HS-27A (cell line): ENCODE data around the gene GNG12.

ENCODE experiments used
- DNase-seq: peaks from one replicate; pipeline ENCODE4 v3.0.0-alpha.2; 2012; ENCODE audit warnings: low read depth, missing footprints

Gene GNG12

DNA sequence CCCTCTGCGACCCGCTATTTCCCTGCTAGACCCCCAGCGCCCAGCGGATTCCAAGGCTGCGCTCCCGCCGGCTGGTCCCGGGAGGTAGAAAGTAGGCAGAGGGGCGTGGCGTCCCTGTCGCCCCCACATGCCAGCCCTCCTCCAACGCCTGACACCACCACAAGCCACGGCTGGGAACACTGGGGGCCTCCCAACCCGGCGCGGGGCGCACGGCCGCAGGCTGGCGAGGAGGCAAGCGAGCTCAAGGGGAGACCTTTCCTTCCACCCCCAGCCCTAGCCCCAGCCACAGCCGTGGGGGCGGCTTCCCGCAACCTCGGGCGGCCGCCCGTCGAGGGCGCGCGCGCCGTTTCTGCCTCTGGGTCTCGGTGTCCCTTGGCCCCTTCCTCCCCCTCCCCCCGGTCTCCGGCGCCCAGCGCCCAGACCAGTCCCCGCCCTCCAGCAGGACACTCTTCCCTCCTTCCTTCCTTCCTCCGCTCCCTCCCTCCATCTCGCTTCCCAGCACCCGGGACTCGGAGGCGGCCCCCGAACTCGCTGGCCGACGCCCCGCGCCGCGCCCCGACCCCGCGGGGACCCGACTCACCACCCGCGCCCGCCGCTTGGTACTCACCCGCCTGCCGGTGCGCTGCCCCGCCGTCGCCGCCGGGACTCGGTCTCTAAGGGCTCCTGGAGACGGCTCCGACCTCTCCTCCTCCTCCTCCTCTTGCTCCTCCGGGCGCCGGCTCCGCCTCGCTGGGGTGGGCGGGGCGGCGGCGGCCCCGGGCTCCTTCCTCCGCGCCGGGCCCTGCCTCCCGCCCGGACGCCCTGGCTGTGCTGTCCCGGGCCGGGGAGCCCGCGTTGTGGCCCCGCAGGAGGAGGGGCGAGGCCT, at the start of gene GNG12:
Gene GNG12, minus strand, starts transcription at position 731 of the 865 bp plus-strand sequence. CDS start 125,781 bp downstream, outside the sequence.
- peak; percentile 82 for DNase-seq

DNA sequence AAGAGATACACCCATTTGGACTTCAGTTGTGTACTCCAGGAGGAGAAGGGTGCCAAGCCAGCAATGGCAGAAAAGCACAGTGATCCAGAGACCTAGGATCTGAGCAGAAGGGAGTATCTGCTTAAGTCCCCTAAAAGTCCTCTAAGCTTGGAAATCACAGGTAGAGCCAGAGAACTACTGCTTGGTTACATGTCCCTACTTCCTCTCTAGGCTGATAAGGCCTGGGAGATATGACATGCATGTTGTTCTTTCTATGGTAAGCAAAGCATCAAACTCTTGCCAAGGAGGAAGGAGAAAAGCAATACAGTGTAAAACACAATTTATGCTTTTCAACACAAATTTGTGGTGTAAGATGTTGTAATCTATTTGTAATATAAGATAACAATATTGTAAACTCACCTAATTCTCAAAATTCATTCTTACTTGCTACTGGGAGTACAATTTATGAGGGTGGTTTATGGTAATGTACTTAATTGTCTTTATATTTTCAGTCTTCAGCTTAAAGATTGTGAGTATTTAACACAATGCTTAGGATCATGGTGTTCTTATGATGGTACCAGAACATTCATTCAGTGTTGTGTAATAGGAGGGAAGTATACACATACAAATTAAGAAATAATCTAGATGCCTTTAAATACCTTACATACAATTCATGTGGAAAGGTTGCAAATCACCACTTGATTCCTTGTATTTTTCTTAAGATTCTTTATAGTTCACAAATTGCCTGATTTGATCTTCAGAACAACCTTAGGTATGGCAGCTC, 49.1 kb upstream of the GNG12 start:
- no peak for DNase-seq

DNA sequence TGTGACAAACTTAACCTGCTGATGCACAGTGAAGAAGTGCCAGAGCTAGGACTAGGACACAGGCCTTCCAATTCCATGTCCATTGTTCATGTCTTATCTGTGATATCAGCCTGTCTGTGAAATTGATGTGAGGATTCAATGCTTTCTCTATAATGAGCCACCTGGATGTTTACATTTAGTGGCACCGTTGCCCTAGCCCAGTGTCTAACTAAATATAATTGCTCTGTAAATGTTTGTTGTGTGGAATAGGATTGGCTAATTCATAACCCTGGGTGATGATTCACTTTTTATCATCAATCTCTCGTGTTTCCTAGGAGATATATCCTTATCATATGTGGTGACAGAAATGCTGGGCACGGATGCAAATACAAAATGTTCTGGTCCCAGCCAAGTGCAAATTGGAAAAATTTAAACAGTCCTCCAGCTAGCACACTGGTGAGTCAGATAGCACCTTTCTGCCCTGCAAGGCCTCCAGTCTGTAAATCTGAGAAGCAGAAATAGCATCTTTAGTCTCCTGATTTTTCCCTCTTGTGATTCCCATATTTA, 46.9 kb upstream of the GNG12 start:
- no peak for DNase-seq

DNA sequence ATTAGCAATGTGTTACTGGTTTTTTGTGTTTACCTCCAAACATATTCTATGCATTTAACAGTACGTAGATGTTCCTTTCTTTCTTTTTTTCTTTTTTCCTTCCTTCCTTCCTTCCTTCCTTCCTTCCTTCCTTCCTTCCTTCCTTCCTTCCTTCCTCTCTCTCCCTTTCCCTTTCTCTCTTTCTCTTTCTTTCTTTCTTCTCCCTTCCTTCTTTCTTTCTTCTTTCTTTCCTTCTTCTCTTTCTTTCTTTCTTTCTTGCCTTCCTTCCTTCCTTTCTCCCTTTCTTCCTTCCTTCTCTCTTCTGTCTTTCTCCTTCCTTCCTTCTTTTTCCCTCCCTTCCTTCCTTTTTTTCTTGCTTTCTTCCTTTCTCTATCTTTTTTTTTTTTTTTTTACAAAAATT, 46.2 kb upstream of the GNG12 start:
- DNase-seq = no peak

DNA sequence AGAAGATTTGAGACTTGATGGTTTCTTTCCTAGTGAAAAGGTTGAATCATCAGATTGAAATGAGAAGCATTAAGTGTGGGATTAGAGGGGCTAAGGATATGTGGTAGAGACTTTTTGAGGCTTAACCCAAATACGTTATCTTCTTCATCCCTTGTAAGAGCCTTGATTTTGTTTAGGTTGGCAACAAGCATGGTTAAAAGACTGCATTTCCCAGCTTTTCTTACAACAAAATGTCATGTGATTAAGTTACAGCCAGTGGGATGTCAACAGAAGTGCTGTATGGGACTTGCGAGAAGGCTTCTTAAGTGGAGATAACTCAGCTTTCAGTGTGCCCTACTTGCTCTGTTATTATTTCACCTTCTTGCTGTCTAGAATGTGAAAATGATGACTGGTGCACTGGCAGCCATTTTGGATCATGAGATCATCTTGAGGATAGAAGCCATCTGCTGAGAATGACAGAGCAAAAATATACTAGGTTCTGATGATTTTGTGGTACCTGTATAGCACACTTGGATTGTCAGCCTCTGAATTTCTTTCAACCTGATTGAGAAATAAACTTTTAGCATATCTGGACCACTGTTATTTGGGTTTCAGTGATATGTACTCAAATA, 41.3 kb upstream of the GNG12 start:
- DNase-seq = peak; percentile 78

DNA sequence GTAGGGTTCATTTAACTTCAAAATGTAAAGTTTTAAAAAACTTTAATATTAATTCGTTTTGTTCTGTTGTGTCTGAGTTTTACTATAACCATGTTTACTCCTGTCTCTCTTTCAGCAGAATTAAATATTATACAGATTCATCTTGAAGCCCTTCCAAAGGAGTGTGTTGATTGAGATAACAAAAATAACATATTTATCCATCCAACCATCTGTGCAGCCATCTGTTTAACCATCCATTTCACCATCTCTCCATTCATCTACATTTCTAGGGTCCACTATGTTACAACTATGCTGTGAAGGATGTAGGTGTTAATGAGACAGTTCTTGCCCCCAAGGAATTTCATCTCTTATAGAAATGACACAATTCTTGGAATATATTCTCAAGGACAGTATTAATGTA, 36.0 kb upstream of the GNG12 start:
- DNase-seq = no peak

DNA sequence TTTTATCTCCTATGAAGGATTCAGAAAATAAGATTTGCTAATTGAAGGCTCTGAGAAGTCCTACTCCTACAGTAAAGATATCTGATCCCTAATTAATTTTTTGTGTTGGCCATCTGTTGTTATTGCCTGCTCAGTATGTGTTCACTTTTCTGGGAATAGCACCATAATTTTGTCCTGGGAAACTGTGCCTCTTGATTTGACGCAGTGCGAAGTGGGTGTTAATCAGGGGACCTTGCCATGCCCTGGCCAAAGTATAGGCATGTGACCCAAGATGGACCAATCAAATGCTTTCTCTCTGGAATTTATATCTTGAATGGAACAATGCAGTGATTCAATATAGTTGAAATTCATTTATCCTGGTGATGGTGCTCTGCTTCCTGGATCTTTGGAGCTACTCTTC, 30.4 kb upstream of the GNG12 start:
- DNase-seq = no peak

DNA sequence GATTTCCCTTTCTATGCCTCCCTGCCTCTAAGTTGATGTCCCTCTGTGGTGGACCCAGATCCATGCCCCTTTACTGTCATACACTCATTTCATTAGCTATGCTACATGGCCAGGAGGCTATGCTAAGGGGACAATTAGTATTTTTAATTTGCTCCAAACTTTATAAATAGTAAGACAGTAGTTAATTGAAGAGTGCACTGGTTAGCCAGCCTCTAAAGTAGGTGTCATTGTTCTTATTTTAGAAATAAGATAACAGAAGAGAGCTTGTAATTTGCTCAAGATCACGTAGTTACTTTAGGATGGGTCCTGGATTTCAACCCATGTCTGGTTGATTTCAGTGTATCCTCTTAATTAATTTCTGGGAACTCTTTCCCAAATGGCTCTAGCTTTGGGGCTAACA, 29.4 kb upstream of the GNG12 start:
- no peak for DNase-seq

DNA sequence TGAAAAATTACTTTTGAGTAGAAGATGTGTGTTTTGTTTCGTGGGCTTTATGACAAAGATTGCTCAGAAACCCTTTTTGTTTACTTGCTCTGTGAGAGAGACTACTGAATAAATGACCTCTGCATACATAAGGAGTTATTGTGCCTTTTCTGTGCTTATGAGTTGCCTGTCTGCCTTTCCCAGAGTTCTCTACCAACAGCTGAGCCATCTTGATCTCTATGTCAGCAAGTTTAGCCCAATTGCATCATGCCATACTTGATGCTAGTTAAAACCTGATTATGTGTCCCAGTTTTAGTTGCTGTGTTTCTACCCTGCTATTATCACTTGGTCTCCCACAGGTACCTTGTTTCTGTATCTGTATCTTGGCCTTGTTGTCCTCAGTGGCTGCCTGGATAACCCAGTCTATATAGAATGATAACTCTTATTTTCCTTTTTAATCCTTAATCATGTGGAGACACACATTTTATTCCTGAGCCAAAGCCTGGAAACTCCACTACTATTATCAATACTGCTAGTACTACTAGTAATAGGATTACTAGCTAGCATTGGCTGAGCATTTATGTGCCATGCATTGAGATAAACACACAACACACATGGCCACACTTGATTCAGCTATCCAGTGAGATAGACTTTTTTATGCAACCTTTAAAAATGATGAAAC, 28.7 kb upstream of the GNG12 start:
- no peak for DNase-seq

DNA sequence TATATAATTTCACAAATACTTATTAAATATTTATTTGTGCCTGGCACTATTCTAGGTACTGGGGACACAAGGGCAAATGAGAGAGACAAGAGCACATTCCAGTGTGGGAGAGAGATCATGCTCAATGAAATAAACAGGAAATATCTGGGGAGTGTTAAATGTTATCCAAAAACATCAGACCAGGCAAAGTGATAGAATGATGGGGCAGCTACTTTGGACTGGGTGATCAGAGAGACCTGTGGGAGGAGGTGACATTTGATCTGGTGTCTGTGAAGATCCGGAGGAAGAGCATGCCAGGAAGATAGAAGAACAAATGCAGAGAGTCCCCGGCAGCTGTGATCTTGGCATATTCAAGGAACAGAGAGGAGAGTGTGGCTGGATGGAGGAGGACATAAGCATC, 27.5 kb upstream of the GNG12 start:
- DNase-seq = no peak

DNA sequence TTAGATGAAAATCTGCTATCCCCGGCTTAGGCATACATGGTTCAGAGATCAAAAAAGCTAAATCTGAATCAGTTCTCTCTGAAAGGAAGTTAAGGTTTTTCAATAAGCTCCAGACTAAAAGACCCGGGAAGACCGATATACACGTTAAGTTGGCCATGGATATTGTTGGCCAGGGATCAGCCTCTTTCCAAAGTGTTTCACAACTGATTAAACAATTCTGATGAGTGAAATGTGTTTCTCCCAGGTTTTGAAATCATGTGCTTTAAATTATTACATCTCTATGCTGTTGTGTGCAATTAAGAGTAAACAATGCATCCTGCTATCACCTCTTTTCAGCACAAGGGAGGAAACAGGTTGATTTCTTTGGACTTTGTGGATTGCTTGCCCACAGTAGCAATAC, 23.7 kb upstream of the GNG12 start:
- DNase-seq = no peak

DNA sequence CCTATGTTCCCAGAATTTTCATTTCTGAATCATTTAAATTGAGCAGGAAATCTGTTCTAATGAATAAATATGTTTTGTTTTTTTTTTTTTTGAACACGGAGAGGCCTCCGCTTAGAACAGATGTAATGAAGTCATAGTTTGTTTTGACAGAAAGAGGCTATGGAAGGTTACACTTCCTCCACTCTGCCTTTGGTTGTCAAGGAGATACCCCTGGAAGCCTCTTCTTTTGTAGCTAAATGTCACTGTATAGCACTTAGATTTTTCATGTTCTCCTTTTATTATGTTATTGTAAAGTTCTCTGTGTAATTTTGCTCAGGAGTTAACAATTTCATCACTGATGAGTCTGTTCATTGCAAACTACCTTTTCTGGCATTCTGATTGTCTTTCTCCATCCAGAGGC, 22.7 kb upstream of the GNG12 start:
- DNase-seq = no peak

DNA sequence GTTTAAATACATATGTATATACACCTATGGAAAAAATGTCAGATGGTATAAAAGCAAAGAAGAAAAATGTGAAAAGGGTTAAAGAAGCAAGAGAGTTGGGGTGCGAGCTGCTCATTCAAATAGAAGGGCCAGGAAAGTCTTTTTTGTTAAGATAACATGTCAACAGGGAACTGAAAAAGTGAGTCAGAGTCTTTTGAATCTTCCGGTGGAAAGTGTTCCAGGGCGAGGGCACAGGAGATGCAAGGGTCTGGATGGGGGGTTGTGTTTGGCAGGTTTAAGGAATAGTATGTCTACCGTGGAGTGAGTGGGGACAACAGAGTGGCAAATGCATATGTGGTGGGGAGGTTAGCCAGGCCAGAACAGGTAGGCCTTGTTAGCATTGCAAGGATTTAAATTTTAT, 22.2 kb upstream of the GNG12 start:
- DNase-seq = no peak

DNA sequence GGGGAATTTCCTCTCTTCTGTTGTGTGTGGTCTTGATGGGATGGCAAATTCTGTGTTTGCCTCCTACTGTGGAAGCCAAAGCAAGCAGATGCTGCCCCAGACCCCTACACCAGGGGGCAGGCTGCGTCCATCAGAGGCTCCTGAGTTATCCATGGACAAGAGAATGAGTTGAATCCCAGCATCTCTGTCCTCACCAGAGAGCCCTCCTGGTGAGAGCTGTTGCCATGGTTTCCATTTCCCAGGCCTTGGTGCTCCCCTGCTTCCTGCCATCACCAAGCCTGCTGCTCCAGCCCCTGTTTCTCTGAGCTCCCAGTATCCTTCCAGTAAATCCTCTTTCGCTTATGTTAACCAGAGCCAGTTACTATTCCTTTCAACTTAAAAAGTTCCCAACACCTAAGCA, 20.4 kb upstream of the GNG12 start:
- peak; percentile 69 for DNase-seq

DNA sequence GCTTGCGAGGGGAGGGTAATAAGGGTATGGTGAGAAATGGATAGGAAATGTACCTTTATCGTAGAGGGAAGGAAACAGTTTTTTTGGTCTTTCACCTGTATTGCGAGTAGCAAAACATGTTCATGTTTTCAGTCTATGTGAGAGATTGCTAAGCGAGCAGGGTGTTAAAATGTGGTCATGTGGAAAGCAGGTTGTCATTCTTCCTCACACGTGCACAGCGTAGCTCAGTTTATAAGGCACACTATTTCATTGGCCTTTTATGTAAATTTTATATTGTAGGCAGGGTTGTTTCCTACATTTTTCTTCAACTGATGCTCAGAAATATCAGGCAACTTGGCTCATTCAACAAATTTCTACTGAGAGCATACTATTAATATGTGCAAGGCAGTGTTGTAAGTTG, 18.5 kb upstream of the GNG12 start:
- DNase-seq = no peak

DNA sequence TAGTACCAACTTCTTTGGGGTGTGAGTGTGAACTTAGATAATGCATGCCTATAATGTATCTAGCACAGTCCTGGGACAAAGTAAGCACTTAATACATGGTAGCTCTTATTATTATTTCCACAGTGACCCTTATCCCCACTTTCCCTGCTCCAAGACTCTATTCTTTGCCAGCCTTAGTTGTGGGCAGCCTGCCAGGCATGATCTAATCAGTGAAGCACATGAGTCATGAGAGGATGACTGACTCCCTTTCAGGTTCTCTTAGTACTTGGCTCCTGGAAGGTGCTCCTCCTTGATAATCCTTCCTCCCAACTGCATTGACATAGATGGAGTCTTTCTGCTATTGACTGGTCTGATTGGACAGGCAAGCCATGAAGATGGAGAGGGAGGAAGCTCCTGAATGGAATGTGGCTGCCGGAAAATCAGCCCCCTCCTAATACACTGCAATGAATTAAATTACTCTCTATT, 17.4 kb upstream of the GNG12 start:
- DNase-seq = peak; percentile 91

DNA sequence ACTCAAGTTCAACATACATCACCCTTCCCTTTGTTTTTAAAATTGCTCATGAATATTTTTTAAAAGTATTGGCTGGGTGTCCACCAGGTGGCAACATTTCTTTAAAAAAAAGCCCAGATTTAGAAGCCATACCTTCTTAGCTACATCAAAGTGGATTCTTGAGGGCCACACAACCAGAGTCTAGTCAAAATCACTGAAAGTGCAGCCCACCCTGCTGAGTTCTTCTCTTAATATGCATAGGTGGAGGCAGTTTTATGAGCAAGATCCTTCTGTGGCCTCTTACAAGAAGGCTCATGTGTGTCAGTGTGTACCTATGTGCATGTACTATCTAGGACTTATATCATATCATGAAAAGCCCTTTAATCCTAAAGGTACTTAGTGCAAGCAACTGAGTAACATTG, 16.9 kb upstream of the GNG12 start:
- DNase-seq = peak; percentile 51

DNA sequence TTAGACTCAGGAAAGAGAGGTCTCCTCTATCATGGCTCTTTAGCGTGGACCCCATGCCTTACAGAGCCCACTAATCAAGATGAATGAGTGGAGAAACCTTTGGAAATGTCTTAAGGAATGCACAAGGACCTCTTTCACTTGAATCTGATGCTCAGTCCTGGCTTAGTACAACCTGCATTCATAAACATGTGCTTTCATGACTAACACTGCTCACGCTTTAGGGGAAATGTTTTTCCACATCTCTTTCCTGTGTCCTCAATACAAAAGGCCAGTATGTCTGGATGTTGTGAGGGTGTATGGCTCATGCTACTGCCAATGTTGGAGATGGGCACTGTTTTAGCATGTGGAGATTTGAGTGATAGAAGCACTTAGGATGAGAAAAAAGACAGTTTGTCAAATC, 14.2 kb upstream of the GNG12 start:
- DNase-seq = no peak

DNA sequence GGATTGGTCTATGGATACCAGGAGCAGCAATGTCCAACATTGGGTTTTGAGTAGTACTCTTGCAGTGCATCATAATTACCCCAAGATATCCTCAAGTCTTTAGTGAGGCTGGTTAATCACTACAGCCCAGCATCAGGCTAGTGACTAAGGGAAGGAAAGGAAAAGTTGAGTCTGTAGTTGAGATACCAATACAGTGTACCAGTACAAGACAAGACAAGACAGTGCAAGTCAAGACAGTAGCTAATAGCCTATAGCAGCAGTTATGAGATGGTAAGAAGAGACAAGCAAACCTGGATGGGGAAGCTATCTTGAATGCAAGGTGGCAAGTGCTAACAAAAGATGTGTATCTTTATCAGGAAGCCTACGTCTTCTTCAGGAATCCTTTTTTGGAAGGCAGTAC, 13.3 kb upstream of the GNG12 start:
- DNase-seq = no peak

DNA sequence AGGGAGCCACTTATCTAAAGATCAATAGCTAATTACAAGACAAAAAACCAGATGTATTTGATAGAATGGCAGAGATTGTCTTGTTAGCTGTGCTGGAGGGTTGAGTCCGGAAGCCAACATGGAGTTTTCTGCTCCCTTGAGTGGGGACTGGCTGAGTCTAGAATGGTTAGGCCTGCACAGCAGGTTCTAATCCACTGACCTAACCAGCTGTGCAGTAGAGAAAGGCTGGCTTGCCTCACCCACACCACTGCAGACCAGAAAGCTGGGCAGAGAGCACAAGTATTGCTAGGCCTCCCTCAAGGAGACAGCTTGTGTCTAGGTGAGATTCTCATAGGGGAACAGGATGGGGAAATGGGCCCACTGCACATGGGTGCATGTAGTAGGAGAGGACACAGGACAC, 11.7 kb upstream of the GNG12 start:
- no peak for DNase-seq

DNA sequence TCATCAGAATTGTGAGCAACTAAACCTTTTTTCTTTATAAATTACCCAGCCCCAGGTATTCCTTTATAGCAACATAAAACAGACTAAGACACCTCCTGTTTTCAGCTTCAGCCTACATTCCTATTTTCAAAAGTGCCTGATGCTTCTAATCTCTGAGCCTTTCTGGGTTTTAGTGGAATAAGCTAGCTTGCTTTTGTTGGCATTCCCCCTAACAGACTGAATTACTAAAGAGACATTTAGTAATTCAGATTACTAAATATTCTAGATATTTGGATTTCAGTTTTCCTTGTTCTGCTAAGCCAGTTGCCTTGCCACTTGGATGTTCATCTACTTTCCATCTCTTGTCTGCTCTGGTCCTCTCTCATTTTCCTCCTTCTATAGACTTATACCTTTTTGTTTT, 10.5 kb upstream of the GNG12 start:
- no peak for DNase-seq

DNA sequence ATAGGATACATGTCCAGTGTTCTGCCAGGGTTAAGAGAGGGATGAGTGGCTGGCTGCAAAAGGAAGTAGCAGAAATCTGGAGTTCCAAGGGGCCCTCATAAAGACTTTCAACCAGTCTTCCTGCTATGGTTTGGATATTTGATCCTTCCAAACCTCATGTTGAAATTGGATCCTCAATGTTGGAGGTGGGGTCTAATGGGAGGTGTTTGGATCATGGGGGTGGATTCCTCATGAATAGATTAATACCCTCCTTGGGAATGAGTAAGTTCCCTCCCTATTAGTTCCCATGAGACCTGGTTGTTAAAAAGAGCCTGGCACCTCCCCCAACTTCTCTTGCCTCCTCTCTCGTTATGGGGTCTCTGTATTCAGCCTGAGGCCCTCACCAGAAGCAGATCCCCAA, 10.1 kb upstream of the GNG12 start:
- DNase-seq = peak; percentile 49
